Right lung (tissue), 5 donors: Measurements from ENCODE around the gene CCDC177. TPM values are rescaled to one million over a fixed set of nuclear protein-coding genes. Genes with fewer than 3 reads are reported as not detected.

Source experiments
- DNase-seq, 2 donors: peaks; one replicate each; pipeline ENCODE4 v3.0.0-alpha.2; 2013
- polyA plus RNA-seq, 5 donors: library from polyadenylated mRNA; unstranded; fragments of 120-200 nt; gene quantifications; one replicate each; pipeline versions ENCODE4 v1.2.1 to v1.2.3, GENCODE V29; 2013; ENCODE audit warnings: inconsistent platforms in 1 of 5, low replicate concordance in 1 of 5; ENCODE audit not compliant: insufficient read length in 5 of 5, insufficient read depth in 1 of 5

CCDC177 gene
- polyA plus RNA-seq, 5 donors: not detected

- DNase-seq: no peak
These were observed 45.1 kb downstream of the CCDC177 start for GRCh38 chr14:69529563-69529962.

GRCh38 chr14:69528930-69529329 lies 45.7 kb downstream of the CCDC177 start:
- DNase-seq: no peak

GRCh38 chr14:69528143-69528542 lies 46.5 kb downstream of the CCDC177 start:
- DNase-seq: no peak

GRCh38 chr14:69527635-69528034 lies 47.0 kb downstream of the CCDC177 start:
- no peak for DNase-seq

- no peak for DNase-seq
These were observed 48.8 kb downstream of the CCDC177 start for GRCh38 chr14:69525896-69526295.

- no peak for DNase-seq
These were observed 52.6 kb downstream of the CCDC177 start for GRCh38 chr14:69522026-69522425.

Other genes with a start within 250 kb of the CCDC177 start
- 100 to 1,000 TPM; 281 to 345 (median 290) TPM for gene ERH, start 176.6 kb downstream of the CCDC177 start, polyA plus RNA-seq
- 10 to 100 TPM; 55.4 to 71.2 (median 70.4) TPM for gene SLC39A9, start 176.2 kb downstream of the CCDC177 start, polyA plus RNA-seq
- gene PLEKHD1, start 90.1 kb downstream of the CCDC177 start, polyA plus RNA-seq: under 1 TPM; 0.19 to 0.29 (median 0.23) TPM
- gene SUSD6, start 36.7 kb upstream of the CCDC177 start, polyA plus RNA-seq: 10 to 100 TPM; 23.6 to 36.9 (median 29.3) TPM
- gene SRSF5, start 192.3 kb upstream of the CCDC177 start, polyA plus RNA-seq: 100 to 1,000 TPM; 651 to 753 (median 690) TPM
- gene SLC10A1, start 222.4 kb upstream of the CCDC177 start, polyA plus RNA-seq: under 1 TPM; 0.13 to 0.31 (median 0.20) TPM